Glutamatergic neuron (in vitro differentiated cells): ENCODE data around the gene NCAPD2. TPM values are rescaled to one million over a fixed set of nuclear protein-coding genes. Genes with fewer than 3 reads are reported as not detected.
A peak's percentile ranks its signal among the peaks of the same experiment; 100 is the strongest.
"Not testable (repeated sequence)": the region's sequence is repeated elsewhere in the genome, so short reads cannot be mapped to it uniquely, and the experiment has no call there.

ENCODE experiments used
- DNase-seq: peaks from one replicate; pipeline ENCODE4 v3.0.0; 2022
- H3K27ac Mint-ChIP-seq: one replicate; pipeline ENCODE4 v1.8.0; 2020; ENCODE audit warnings: mild to moderate bottlenecking, mixed read lengths, inconsistent platforms; ENCODE audit not compliant: unreplicated experiment
- H3K27me3 Mint-ChIP-seq: one replicate; pipeline ENCODE4 v1.8.0; 2020; ENCODE audit warnings: mild to moderate bottlenecking, moderate library complexity, mixed read lengths, inconsistent platforms; ENCODE audit not compliant: unreplicated experiment
- H3K36me3 Mint-ChIP-seq: one replicate; pipeline ENCODE4 v1.8.0; 2020; ENCODE audit warnings: mild to moderate bottlenecking, mixed read lengths, inconsistent platforms; ENCODE audit not compliant: unreplicated experiment
- H3K4me1 Mint-ChIP-seq: one replicate; pipeline ENCODE4 v1.8.0; 2020; ENCODE audit warnings: mild to moderate bottlenecking, low read depth, mixed read lengths, inconsistent platforms; ENCODE audit not compliant: unreplicated experiment
- H3K4me3 Mint-ChIP-seq: one replicate; pipeline ENCODE4 v1.8.0; 2020; ENCODE audit warnings: mild to moderate bottlenecking, mixed read lengths, inconsistent platforms; ENCODE audit not compliant: unreplicated experiment
- H3K9me3 Mint-ChIP-seq: one replicate; pipeline ENCODE4 v1.8.0; 2020; ENCODE audit warnings: mild to moderate bottlenecking, moderate library complexity, mixed read lengths, inconsistent platforms; ENCODE audit not compliant: unreplicated experiment
- CTCF ChIP-seq: fragments of 200-600 bp; sonication (generic); IDR thresholded peaks from one replicate; pipeline ENCODE4 v1.5.0; 2021; ENCODE audit not compliant: partially characterized antibody, unreplicated experiment
- total RNA-seq: library from RNA; stranded (reverse); fragmentation: NEBNext Ultra II Directional; extraction: Animal tissue kit (Norgen Biotek cat#: 25700); gene quantifications from one replicate; pipeline ENCODE4 v1.2.1, GENCODE V29; 2021; ENCODE audit not compliant: unreplicated experiment

The NCAPD2 gene
- total RNA-seq, 1 donor from 2014 or later: 29.3 TPM

DNA sequence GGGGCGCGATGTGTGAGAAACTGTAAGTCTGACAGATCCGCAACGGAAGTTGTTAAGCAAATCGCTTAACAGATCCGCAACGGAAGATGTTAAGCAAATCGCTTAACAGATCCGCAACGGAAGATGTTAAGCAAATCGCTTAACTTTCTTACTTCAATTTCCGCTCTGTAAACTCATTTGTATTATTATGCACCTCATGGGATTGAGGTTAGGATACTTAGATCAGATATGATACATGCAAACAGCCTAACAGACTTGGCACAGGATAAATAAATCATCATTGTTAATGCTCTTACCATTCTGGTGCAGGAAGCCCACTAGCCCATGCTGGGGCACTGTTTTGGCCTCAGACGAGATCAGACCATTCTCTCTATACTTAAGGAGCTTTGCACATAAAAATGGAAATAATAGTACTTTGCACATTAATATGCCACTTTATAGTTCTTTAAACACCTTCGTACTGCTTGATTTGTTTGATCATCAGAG is 399 bp downstream of the NCAPD2 start:
- H3K27me3 Mint-ChIP-seq: peaks cover 5% of the 10 kb centered on the region
- no peaks in the 10 kb centered on the region for H3K36me3 Mint-ChIP-seq
- H3K4me3 Mint-ChIP-seq: peak overlapping the region; percentile 94
- peak overlapping the region; percentile 56 for H3K27ac Mint-ChIP-seq
- no peak for TF ChIP-seq CTCF
- peaks cover 3% of the 10 kb centered on the region for H3K9me3 Mint-ChIP-seq
- H3K4me1 Mint-ChIP-seq: peaks cover 13% of the 10 kb centered on the region
- no peak for DNase-seq

DNA sequence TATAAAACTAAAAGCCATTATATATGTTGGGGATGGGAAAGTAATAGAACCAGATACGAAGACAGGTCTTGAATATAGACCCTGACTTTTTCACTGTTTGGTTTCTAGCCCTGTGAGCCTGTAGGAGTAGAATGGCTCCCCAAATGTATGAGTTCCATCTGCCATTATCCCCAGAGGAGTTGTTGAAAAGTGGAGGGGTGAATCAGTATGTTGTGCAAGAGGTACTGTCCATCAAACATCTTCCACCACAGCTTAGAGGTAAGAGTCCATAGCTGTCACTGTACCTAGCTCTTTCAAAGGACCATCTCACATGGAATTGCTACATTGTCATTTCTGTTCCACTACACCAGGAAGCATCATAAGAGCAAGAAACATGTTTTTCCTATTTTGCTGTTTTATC is 1.1 kb downstream of the NCAPD2 start:
- Mint-ChIP-seq H3K4me3 (peak overlapping the region; percentile 94), H3K4me1 (peaks cover 13% of the 10 kb centered on the region), H3K9me3 (peaks cover 3% of the 10 kb centered on the region), H3K27me3 (peaks cover 5% of the 10 kb centered on the region), H3K36me3 (no peaks in the 10 kb centered on the region), H3K27ac (no peak overlapping the region)
- no peak for DNase-seq
- no peak for TF ChIP-seq CTCF

- H3K27me3 Mint-ChIP-seq, H3K36me3 Mint-ChIP-seq, H3K9me3 Mint-ChIP-seq, H3K4me3 Mint-ChIP-seq, H3K27ac Mint-ChIP-seq, DNase-seq: not testable (repeated sequence)
- H3K4me1 Mint-ChIP-seq: peaks cover 11% of the 10 kb centered on the region
These were observed 3.4 kb downstream of the NCAPD2 start for GRCh38 chr12:6497291-6497690.

- H3K27ac Mint-ChIP-seq: no peak overlapping the region
- H3K27me3 Mint-ChIP-seq: no peaks in the 10 kb centered on the region
- no peak for DNase-seq
- H3K9me3 Mint-ChIP-seq: no peaks in the 10 kb centered on the region
- H3K4me3 Mint-ChIP-seq: no peak overlapping the region
- no peak for TF ChIP-seq CTCF
- no peaks in the 10 kb centered on the region for H3K36me3 Mint-ChIP-seq
- no peaks in the 10 kb centered on the region for H3K4me1 Mint-ChIP-seq
These were observed 6.6 kb downstream of the NCAPD2 start for GRCh38 chr12:6500466-6500865.

DNA sequence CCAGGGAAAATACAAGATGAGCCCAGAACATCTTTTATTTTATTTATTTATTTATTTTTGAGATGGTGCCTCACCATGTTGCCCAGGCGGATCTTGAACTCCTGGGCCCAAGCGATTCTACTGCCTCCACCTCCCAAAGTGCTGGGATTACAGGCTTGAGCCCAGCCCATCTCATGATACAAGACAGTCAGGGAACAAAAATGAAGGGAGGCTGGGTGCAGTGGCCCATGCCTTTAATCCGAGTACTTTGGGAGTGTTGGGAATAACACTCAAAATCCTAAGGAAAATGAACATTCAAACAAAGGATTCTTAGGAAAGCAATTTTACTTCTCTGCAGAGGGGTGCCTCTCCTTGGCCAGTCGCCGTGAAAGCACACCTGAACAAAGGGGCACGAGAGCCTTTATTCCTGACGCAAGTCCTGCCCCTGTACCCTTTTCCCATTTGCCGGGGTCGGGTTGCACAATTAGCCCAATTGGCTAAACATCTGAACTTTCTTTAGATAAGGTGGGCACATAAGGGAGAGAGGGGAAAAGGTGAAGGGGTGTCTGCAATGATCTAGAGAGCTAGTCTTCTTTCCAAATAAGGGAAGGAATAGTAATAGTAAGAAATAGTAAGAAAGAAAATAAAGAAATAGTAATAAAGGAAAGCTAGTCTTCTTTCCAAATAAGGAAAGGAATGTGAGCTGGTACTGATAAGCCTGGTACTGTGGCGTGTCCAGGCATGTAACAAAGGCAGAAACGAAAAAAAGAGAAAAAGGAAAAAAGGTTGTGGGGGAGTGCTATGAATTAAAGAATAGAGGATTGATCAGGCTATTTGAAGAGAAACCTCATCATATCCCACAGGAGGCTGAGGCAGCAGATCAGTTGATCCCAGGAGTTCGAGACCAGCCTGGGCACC is 13.4 kb downstream of the NCAPD2 start:
- H3K4me1 Mint-ChIP-seq: no peaks in the 10 kb centered on the region
- H3K27ac Mint-ChIP-seq: no peak overlapping the region
- no peaks in the 10 kb centered on the region for H3K27me3 Mint-ChIP-seq
- no peak overlapping the region for H3K4me3 Mint-ChIP-seq
- no peak for TF ChIP-seq CTCF
- H3K36me3 Mint-ChIP-seq: no peaks in the 10 kb centered on the region
- DNase-seq: no peak
- no peaks in the 10 kb centered on the region for H3K9me3 Mint-ChIP-seq
